Transverse colon (tissue), 4 donors: ENCODE data around the gene RAPGEF1.

Experiments
- CTCF ChIP-seq, 5 experiments: fragments of 200-600 bp in 3 of 5; fragments of 450-650 bp in 2 of 5; sonication (generic) in 3 of 5; IDR thresholded peaks; 1 replicate in 2 of 5; 2 replicates in 3 of 5; pipeline ENCODE4 v1.5.1; 2016 to 2017; ENCODE audit warnings: antibody characterized with exemption in 5 of 5, inconsistent platforms in 3 of 5, mild to moderate bottlenecking in 2 of 5, moderate library complexity in 1 of 5
- EP300 ChIP-seq: sonication (generic); formaldehyde crosslinking; IDR thresholded peaks from one replicate; pipeline ENCODE4 v1.6.1; 2017; ENCODE audit warnings: antibody characterized with exemption, low read depth
- POLR2A ChIP-seq: fragments of 450-650 bp; IDR thresholded peaks from one replicate; pipeline ENCODE4 v1.6.1; 2016; ENCODE audit warnings: antibody characterized with exemption, mild to moderate bottlenecking, moderate library complexity
- POLR2AphosphoS5 ChIP-seq, 3 donors: sonication (generic); formaldehyde crosslinking; IDR thresholded peaks; one replicate each; pipeline ENCODE4 v1.6.1; 2016; ENCODE audit warnings: antibody characterized with exemption in 3 of 3

DNA sequence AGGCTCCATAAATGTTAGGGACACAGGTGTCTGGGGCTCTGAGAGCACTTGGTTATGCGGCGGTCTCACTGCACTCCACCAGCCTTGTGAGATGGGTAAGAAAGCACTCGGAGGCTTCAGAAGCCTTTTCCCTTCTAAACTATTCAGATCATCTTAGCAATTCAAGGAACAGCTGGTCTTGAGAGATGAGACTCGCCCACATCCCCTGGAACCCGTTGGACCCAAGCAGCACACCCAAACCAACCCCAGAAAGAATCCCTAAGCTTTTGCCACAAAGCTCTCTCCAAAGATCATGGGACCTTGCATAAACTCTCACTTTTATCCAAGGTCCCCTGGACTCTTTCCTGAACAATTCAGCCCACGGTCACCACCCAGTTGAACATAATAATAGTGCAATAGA is 90.2 kb downstream of the RAPGEF1 start:
- no peak for TF ChIP-seq CTCF (IDR thresholded peaks at IDR 0.05)
- no peak for TF ChIP-seq POLR2A
- no peak for TF ChIP-seq POLR2AphosphoS5 (IDR thresholded peaks at IDR 0.05)
- no peak for TF ChIP-seq EP300
